K562 (cell line): ENCODE measurements around the gene ZNRF3. TPM values are rescaled to one million over a fixed set of nuclear protein-coding genes. Genes with fewer than 3 reads are reported as not detected.
A peak's percentile ranks its signal among the peaks of the same experiment; 100 is the strongest.

Experiments
- ARHGAP35 ChIP-seq: fragments of 450-650 bp; IDR thresholded peaks from 2 replicates; pipeline ENCODE4 v1.6.1; 2018; ENCODE audit not compliant: partially characterized antibody
- ARID1B ChIP-seq: fragments of 450-650 bp; IDR thresholded peaks from 2 replicates; pipeline ENCODE4 v1.6.1; 2016; ENCODE audit warnings: antibody characterized with exemption, mild to moderate bottlenecking, inconsistent platforms
- CBFA2T3 ChIP-seq: fragments of 450-650 bp; IDR thresholded peaks from 2 replicates; pipeline ENCODE4 v1.6.1; 2017
- CBX5 ChIP-seq: IDR thresholded peaks from 2 replicates; pipeline ENCODE4 v1.6.1; 2014; ENCODE audit warnings: low read depth, borderline replicate concordance
- CGGBP1 ChIP-seq: fragments of 250-450 bp; sonication (Bioruptor Pico); IDR thresholded peaks from 2 replicates; pipeline ENCODE4 v1.9.0; 2021; ENCODE audit warnings: mild to moderate bottlenecking
- DPF2 ChIP-seq: fragments of 450-650 bp; IDR thresholded peaks from 2 replicates; pipeline ENCODE4 v1.6.1; 2016
- E2F1 ChIP-seq: sonication (generic); formaldehyde crosslinking; IDR thresholded peaks from 2 replicates; pipeline ENCODE4 v1.8.1; 2023; ENCODE audit warnings: mild to moderate bottlenecking, missing genetic modification reagents, moderate library complexity
- FOXK2 ChIP-seq, 2 experiments: fragments of 450-650 bp; IDR thresholded peaks in 1 of 2; conservative IDR thresholded peaks in 1 of 2; 2 replicates each; pipeline ENCODE4 v1.6.1; 2016; ENCODE audit warnings: low read depth in 2 of 2, mild to moderate bottlenecking in 1 of 2
- HMBOX1 ChIP-seq: sonication (generic); IDR thresholded peaks from 2 replicates; pipeline ENCODE4 v1.6.1; 2016
- NUFIP1 ChIP-seq: fragments of 450-650 bp; IDR thresholded peaks from 2 replicates; pipeline ENCODE4 v1.6.1; 2018; ENCODE audit not compliant: partially characterized antibody
- PHB2 ChIP-seq: fragments of 450-650 bp; IDR thresholded peaks from 2 replicates; pipeline ENCODE4 v1.6.1; 2017; ENCODE audit warnings: low read depth
- PRPF4 ChIP-seq: fragments of 200-400 bp; formaldehyde crosslinking; IDR thresholded peaks from one replicate; pipeline ENCODE4 v1.6.1; 2017; ENCODE audit warnings: low read length, low read depth, mild to moderate bottlenecking; ENCODE audit not compliant: insufficient read depth, poor library complexity, severe bottlenecking
- PURB ChIP-seq: sonication (generic); formaldehyde crosslinking; IDR thresholded peaks from 2 replicates; pipeline ENCODE4 v1.9.0; 2021; ENCODE audit warnings: low read depth, mild to moderate bottlenecking, missing genetic modification reagents
- RBBP5 ChIP-seq: fragments of 200-600 bp; sonication (generic); IDR thresholded peaks from 2 replicates; pipeline ENCODE4 v1.6.1; 2012; ENCODE audit warnings: borderline replicate concordance, mild to moderate bottlenecking, low read length, control low read depth, inconsistent platforms; ENCODE audit not compliant: insufficient read depth, poor library complexity, severe bottlenecking
- RFX5 ChIP-seq: IDR thresholded peaks from 2 replicates; pipeline ENCODE4 v1.6.1; 2011; ENCODE audit warnings: low read depth, mild to moderate bottlenecking, improper control_type of control experiment, low read length
- RHOXF2B ChIP-seq: fragments of 250-450 bp; sonication (Bioruptor Pico); conservative IDR thresholded peaks from 2 replicates; pipeline ENCODE4 v1.5.1; 2021
- RNF219 ChIP-seq: fragments of 250-450 bp; sonication (Bioruptor Pico); IDR thresholded peaks from 2 replicates; pipeline ENCODE4 v1.5.0; 2022; ENCODE audit warnings: mild to moderate bottlenecking
- SMARCE1 ChIP-seq: fragments of 450-650 bp; IDR thresholded peaks from 2 replicates; pipeline ENCODE4 v1.7.1; 2016; ENCODE audit warnings: mild to moderate bottlenecking
- SNAPC5 ChIP-seq: fragments of 250-450 bp; sonication (Bioruptor Pico); IDR thresholded peaks from 2 replicates; pipeline ENCODE4 v1.8.0; 2021; ENCODE audit warnings: moderate library complexity, mild to moderate bottlenecking, inconsistent platforms
- SRSF9 ChIP-seq: fragments of 200-400 bp; formaldehyde crosslinking; IDR thresholded peaks from 2 replicates; pipeline ENCODE4 v1.6.1; 2017; ENCODE audit warnings: low read depth, low read length, borderline replicate concordance
- YBX1 ChIP-seq: fragments of 450-650 bp; IDR thresholded peaks from 2 replicates; pipeline ENCODE4 v1.7.1; 2016; ENCODE audit warnings: mild to moderate bottlenecking
- ZC3H4 ChIP-seq: sonication (generic); formaldehyde crosslinking; IDR thresholded peaks from 2 replicates; pipeline ENCODE4 v1.9.0; 2021; ENCODE audit warnings: missing genetic modification reagents, borderline replicate concordance
- ZKSCAN1 ChIP-seq: fragments of 150-350 bp; IDR thresholded peaks from 2 replicates; pipeline ENCODE4 v1.6.1; 2016; ENCODE audit warnings: low read depth, low read length
- ZKSCAN3 ChIP-seq: fragments of 250-450 bp; sonication (Bioruptor Pico); IDR thresholded peaks from 2 replicates; pipeline ENCODE4 v1.4.0; 2020
- ZNF511 ChIP-seq: sonication (generic); formaldehyde crosslinking; IDR thresholded peaks from 2 replicates; pipeline ENCODE4 v1.8.0; 2022; ENCODE audit warnings: mild to moderate bottlenecking, missing genetic modification reagents
- ZNF668 ChIP-seq: fragments of 250-450 bp; sonication (Bioruptor Pico); IDR thresholded peaks from 2 replicates; pipeline ENCODE4 v1.8.0; 2022; ENCODE audit warnings: mild to moderate bottlenecking, inconsistent platforms
- polyA plus RNA-seq, 8 experiments: library from polyadenylated mRNA; depleted of rRNA in 4 of 8; stranded (reverse) in 5 of 8; unstranded in 3 of 8; fragments of >200 nt; fragmentation: Nextera tagmentation in 2 of 8; fragmentation: Illumina TruSeq in 1 of 8; extraction: Ambion mirVana in 2 of 8; extraction: Trizol in 1 of 8; gene quantifications; 2 replicates each; pipeline versions ENCODE4 v1.2.1 to v1.2.3, GENCODE V29; 2011 to 2014; ENCODE audit warnings: inconsistent platforms in 1 of 8, missing spikeins in 1 of 8
- total RNA-seq, 7 experiments: library from RNA; depleted of rRNA in 6 of 7; stranded (reverse); fragments of >200 nt in 6 of 7; fragmentation: Illumina TruSeq in 2 of 7; extraction: Trizol in 2 of 7; gene quantifications; 2 replicates each; pipeline versions ENCODE4 v1.2.1 to v1.2.3, GENCODE V29; 2011 to 2021; ENCODE audit warnings: low replicate concordance in 1 of 7

ZNRF3 gene
- total and polyA plus RNA-seq, 9 of the 15 experiments (the other 6 are each of a cell fraction or from before 2014, with no cell fraction given): 0.41 to 5.9 (median 1.7) TPM

DNA sequence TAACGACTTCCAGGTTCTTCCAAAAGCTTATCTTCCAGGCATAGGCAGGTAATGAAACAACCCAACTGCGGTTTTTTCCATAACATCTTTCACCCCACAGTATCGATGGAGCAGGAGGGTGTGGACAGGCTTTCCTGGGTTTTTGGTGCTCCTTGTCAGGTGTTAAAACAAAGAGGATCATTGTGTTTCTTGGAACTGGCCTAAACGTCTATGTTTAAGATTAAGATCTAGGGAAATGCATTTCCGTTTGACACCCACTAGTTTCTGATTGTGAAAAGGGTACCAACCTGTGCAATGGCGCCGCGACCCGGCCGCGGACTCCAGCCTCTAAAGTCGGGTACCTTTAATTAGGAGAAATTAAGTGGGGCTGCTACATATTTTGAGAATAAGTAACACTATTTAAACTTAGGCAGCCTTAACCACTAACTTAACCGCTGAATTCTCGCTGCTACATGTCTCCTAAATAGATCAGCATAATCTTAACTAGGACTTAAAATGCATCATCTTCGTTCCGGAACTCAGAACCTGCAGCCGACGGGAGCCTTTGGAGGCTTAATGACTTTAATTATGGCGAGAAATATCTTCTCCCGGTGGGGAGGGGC, 146.7 kb downstream of the ZNRF3 start (continued):
- TF ChIP-seq SNAPC5 (CRISPR knock-in tag): no peak
- no peak for TF ChIP-seq ZNF511
- no peak for TF ChIP-seq PRPF4
- no peak for TF ChIP-seq SRSF9
- 0 out of 2 replicates have a peak, but pooled peaks have one; percentile 9 for TF ChIP-seq CBFA2T3
- TF ChIP-seq CGGBP1: no peak
- TF ChIP-seq FOXK2 (conservative IDR thresholded peaks at IDR 0.05 in 1 of 2, IDR thresholded peaks at IDR 0.05 in 1 of 2; ENCODE audit: low read depth in 2 of 2): no peak
- no peak for TF ChIP-seq ZKSCAN1
- TF ChIP-seq DPF2: 0 out of 2 replicates have a peak, but pooled peaks have one; percentile 14
- no peak for TF ChIP-seq YBX1
- TF ChIP-seq RNF219 (CRISPR knock-in tag): no peak
- TF ChIP-seq RHOXF2B (CRISPR knock-in tag): no peak
- TF ChIP-seq ARID1B: peak; percentile 47
- peak; percentile 23; the same call in 1 of the 2 replicates for TF ChIP-seq SMARCE1
- TF ChIP-seq PHB2: no peak
- TF ChIP-seq HMBOX1: peak; percentile 77
- peak; percentile 13 for TF ChIP-seq RBBP5
- no peak for TF ChIP-seq ZNF668 (CRISPR knock-in tag)
- no peak for TF ChIP-seq PURB (CRISPR knock-in tag)
- TF ChIP-seq E2F1 (CRISPR knock-in tag): no peak
- no peak for TF ChIP-seq NUFIP1
- TF ChIP-seq ZKSCAN3: no peak
- no peak for TF ChIP-seq ARHGAP35
- no peak for TF ChIP-seq RFX5
- TF ChIP-seq CBX5: no peak
- TF ChIP-seq ZC3H4 (CRISPR knock-in tag): no peak
